NB4 (cell line): ENCODE data around the gene LGALS12.

Experiments
- CTCF ChIP-seq: IDR thresholded peaks from one replicate; pipeline ENCODE4 v1.5.1; 2012; ENCODE audit warnings: low read depth, low read length
- MAX ChIP-seq: IDR thresholded peaks from 2 replicates; pipeline ENCODE4 v1.6.1; 2011; ENCODE audit warnings: low read depth, low read length
- POLR2A ChIP-seq: IDR thresholded peaks from 2 replicates; pipeline ENCODE4 v1.6.1; 2011; ENCODE audit warnings: mild to moderate bottlenecking; ENCODE audit not compliant: insufficient read length; ENCODE audit errors: extremely low read depth

GRCh38 chr11:63492441-63492840, 13.4 kb upstream of the LGALS12 start:
- TF ChIP-seq CTCF, result no peak
- no peak for TF ChIP-seq POLR2A
- TF ChIP-seq MAX, result no peak
